Esophagus squamous epithelium (tissue), 4 donors: Measurements from ENCODE around the gene SLC6A17.

ENCODE experiments used
- POLR2A ChIP-seq, 4 donors: fragments of 450-650 bp; IDR thresholded peaks; one replicate each; pipeline ENCODE4 v1.6.1; 2017; ENCODE audit warnings: antibody characterized with exemption in 4 of 4, mild to moderate bottlenecking in 4 of 4, moderate library complexity in 3 of 4
- TF ChIP-seq, protein P1 (sequence below), 6 experiments: fragments of 450-650 bp in 4 of 6; fragments of 200-600 bp in 2 of 6; sonication (generic) in 2 of 6; IDR thresholded peaks; one replicate each; pipeline ENCODE4 v1.5.1; 2016 to 2019; ENCODE audit warnings: antibody characterized with exemption in 6 of 6, mild to moderate bottlenecking in 4 of 6, moderate library complexity in 4 of 6

DNA sequence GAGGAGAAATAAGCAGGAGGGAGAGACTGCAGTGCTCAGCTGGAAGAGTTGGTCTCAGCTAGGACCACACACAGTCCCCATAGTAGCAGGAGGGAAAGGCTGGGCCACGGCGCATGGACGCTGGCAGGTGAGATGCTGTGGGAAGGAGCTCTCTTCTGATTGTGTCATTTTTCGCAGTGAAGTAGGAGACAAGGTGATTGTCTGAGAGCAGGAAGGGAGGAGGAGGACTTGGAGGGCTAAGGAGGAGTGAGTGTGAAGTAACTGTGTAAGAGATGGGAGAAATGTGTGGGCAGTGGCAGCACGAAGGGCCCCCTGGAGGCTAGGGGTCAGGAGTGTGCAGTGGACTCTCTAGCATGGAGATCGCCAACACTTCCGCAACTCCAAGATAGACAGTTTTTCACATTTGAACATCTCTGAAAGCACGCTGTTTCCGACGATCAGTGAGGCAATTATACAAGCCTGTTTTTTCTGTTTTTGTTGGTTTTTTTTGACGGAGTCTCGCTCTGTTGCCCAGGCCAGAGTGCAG is 33.4 kb downstream of the SLC6A17 start:
- TF ChIP-seq, protein P1, sequence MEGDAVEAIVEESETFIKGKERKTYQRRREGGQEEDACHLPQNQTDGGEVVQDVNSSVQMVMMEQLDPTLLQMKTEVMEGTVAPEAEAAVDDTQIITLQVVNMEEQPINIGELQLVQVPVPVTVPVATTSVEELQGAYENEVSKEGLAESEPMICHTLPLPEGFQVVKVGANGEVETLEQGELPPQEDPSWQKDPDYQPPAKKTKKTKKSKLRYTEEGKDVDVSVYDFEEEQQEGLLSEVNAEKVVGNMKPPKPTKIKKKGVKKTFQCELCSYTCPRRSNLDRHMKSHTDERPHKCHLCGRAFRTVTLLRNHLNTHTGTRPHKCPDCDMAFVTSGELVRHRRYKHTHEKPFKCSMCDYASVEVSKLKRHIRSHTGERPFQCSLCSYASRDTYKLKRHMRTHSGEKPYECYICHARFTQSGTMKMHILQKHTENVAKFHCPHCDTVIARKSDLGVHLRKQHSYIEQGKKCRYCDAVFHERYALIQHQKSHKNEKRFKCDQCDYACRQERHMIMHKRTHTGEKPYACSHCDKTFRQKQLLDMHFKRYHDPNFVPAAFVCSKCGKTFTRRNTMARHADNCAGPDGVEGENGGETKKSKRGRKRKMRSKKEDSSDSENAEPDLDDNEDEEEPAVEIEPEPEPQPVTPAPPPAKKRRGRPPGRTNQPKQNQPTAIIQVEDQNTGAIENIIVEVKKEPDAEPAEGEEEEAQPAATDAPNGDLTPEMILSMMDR (IDR thresholded peaks at IDR 0.05), result no peak
- no peak for TF ChIP-seq POLR2A (IDR thresholded peaks at IDR 0.05)
